Measurements from ENCODE around the gene DYNC1H1.

Gene DYNC1H1

DNA sequence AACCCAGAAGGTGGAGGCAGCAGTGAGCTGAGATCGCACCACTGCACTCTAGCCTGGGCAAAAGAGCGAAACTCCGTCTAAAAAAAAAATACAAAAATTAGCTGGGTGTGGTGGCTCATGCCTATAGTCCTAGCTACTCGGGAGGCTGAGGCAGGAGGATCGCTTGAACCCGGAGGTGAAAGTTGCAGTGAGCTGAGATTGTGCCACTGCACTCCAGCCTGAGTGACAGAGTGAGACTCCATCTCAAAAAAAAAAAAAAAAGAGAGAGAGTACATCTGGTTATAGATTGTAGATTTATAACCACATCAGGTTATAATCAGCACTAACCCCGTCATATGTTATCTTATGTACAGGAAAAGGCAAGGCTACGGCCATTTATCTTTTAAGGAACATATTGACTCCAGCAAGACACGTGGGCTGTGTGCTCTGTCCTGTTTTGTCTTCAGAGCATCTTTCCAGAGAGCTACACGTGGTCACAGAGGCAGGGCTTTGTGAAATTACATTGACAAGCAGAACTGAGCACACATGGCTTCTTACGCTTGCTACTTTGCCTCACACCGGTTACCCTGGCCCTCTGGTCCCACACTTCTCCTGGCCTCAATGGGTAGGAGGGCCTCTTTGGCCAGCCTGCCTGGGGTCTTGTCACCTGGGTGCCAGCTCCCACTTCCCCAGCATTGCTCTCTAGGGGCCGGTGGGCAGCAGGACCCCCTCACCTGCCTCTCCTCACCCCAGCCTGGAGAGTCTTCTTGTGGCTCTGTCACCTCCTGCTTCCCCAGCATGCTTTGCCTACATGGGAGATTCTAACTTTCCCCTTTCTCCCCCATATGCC lies 6.8 kb upstream of the DYNC1H1 start:
- TF ChIP-seq CTCF (IDR thresholded peaks at IDR 0.05; ENCODE audit: control insufficient read depth, extremely low read depth, insufficient read depth), result no peak
- no peak for DNase-seq (ENCODE audit: low read depth)
- no peak overlapping the region for H3K4me3 ChIP-seq (ENCODE audit: low read depth, low read length)

GRCh38 chr14:101958418-101959180 lies 5.8 kb upstream of the DYNC1H1 start:
- H3K4me3 ChIP-seq (ENCODE audit: low read depth, low read length), result no peak overlapping the region

DNA sequence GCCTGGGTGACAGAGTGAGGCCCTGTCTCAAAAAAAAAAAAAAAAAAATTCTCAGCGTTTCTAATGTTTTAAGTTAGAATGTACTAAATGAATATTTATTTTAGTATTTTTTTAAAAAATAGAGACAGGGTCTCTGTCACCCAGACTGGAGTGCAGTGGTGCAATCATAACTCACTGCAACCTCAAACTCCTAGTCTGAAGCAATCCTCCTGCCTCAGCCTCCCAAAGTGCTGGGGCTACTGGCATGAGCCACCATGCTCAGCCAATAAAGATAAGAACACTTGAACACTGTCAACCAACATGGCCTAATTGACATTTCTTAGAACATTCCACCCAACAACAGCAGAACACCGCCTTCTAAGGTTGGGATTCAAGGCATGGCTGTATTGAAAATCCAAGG lies 5.1 kb upstream of the DYNC1H1 start:
- DNase-seq (ENCODE audit: low read depth), result no peak
- TF ChIP-seq CTCF (IDR thresholded peaks at IDR 0.05; ENCODE audit: control insufficient read depth, extremely low read depth, insufficient read depth), result no peak
- no peak overlapping the region for H3K4me3 ChIP-seq (ENCODE audit: low read depth, low read length)

More at GRCh38 chr14:101958418-101959180, 5.8 kb upstream of the DYNC1H1 start:
- TF ChIP-seq CTCF (IDR thresholded peaks at IDR 0.05; ENCODE audit: control insufficient read depth, extremely low read depth, insufficient read depth), result no peak
- no peak for DNase-seq (ENCODE audit: low read depth)

GRCh38 chr14:101960225-101960624 lies 4.1 kb upstream of the DYNC1H1 start:
- DNase-seq (ENCODE audit: low read depth), result no peak
- peak; percentile 43 for TF ChIP-seq CTCF (IDR thresholded peaks at IDR 0.05; ENCODE audit: control insufficient read depth, extremely low read depth, insufficient read depth)
- H3K4me3 ChIP-seq (ENCODE audit: low read depth, low read length), result no peak overlapping the region

GRCh38 chr14:101961011-101961721 lies 3.2 kb upstream of the DYNC1H1 start:
- no peak for DNase-seq (ENCODE audit: low read depth)
- H3K4me3 ChIP-seq (ENCODE audit: low read depth, low read length), result no peak overlapping the region
- peak; percentile 96 for TF ChIP-seq CTCF (IDR thresholded peaks at IDR 0.05; ENCODE audit: control insufficient read depth, extremely low read depth, insufficient read depth)

GRCh38 chr14:101961746-101962502 lies 2.4 kb upstream of the DYNC1H1 start:
- TF ChIP-seq CTCF (IDR thresholded peaks at IDR 0.05; ENCODE audit: control insufficient read depth, extremely low read depth, insufficient read depth), result no peak
- H3K4me3 ChIP-seq (ENCODE audit: low read depth, low read length), result no peak overlapping the region
- DNase-seq (ENCODE audit: low read depth), result no peak
